H1 (cell line): Measurements from ENCODE around the gene CELSR1. TPM values are rescaled to one million over a fixed set of nuclear protein-coding genes. Genes with fewer than 3 reads are reported as not detected.

Experiments
- CTCF ChIA-PET: fragments of 300-600 bp; sonication (Branson Sonifier 250); formaldehyde crosslinking; loops from one replicate; lab custom pipeline; 2021; ENCODE audit not compliant: partially characterized antibody; lab: Charles Lee
- POLR2A ChIA-PET: fragments of 300-600 bp; sonication (Branson Sonifier 250); formaldehyde crosslinking; loops from one replicate; lab custom pipeline; 2021; ENCODE audit warnings: inconsistent platforms; ENCODE audit not compliant: partially characterized antibody; lab: Charles Lee
- DNase-seq, 2 experiments: peaks; one replicate each; pipeline versions ENCODE4 v3.0.0 to v3.0.0-alpha.2; 2010 to 2022; ENCODE audit warnings: low spot score in 2 of 2, low read depth in 1 of 2, mixed read lengths in 1 of 2
- FAIRE-seq: peaks from 2 replicates; lab custom pipeline; 2011; peaks lifted over from hg19 to GRCh38; lab: Jason Lieb, UNC
- H2AFZ ChIP-seq: 2 replicates; pipeline ENCODE4 v1.8.1; 2012; ENCODE audit warnings: low read length, inconsistent platforms
- H2AK5ac ChIP-seq: 2 replicates; pipeline ENCODE4 v1.6.1; 2013; ENCODE audit warnings: low read depth, low read length
- H2BK120ac ChIP-seq: replicated peaks from 2 replicates; pipeline ENCODE3; 2013; ENCODE audit warnings: low read depth, low read length, inconsistent platforms
- H2BK12ac ChIP-seq: 2 replicates; pipeline ENCODE4 v1.6.1; 2013; ENCODE audit warnings: low read depth, low read length
- H2BK15ac ChIP-seq: 2 replicates; pipeline ENCODE4 v1.6.1; 2013; ENCODE audit warnings: low read length
- H2BK20ac ChIP-seq: 2 replicates; pipeline ENCODE4 v1.6.1; 2013; ENCODE audit warnings: low read length
- H2BK5ac ChIP-seq: 2 replicates; pipeline ENCODE4 v1.6.1; 2013; ENCODE audit warnings: low read depth, low read length
- H3K14ac ChIP-seq: 2 replicates; pipeline ENCODE4 v1.6.1; 2013; ENCODE audit warnings: inconsistent platforms; ENCODE audit not compliant: insufficient read length
- H3K18ac ChIP-seq: 2 replicates; pipeline ENCODE4 v1.6.1; 2013; ENCODE audit warnings: low read length; ENCODE audit errors: extremely low read depth
- H3K23ac ChIP-seq: 2 replicates; pipeline ENCODE4 v1.6.1; 2013; ENCODE audit warnings: inconsistent platforms; ENCODE audit not compliant: insufficient read length
- H3K23me2 ChIP-seq: 2 replicates; pipeline ENCODE4 v1.6.1; 2013; ENCODE audit warnings: low read depth, low read length
- H3K27ac ChIP-seq: 2 replicates; pipeline ENCODE4 v1.6.1; 2011; ENCODE audit warnings: low read depth, low read length, inconsistent platforms
- H3K27me3 ChIP-seq, 4 experiments: replicated peaks in 1 of 4; 1 replicate in 1 of 4; 2 replicates in 3 of 4; pipeline versions ENCODE4 v1.6.1 to v1.8.1; 2011 to 2013; ENCODE audit warnings: low read length in 3 of 4, mild to moderate bottlenecking in 3 of 4, inconsistent platforms in 2 of 4, mixed read lengths in 2 of 4, moderate library complexity in 1 of 4; ENCODE audit not compliant: control insufficient read depth in 3 of 4, insufficient read depth in 3 of 4; ENCODE audit errors: extremely low read depth in 1 of 4
- H3K36me3 ChIP-seq, 4 experiments: 2 replicates each; pipeline versions ENCODE4 v1.6.1 to v1.8.1; 2011 to 2013; ENCODE audit warnings: mild to moderate bottlenecking in 4 of 4, low read length in 3 of 4, moderate library complexity in 2 of 4, control low read depth in 1 of 4, inconsistent platforms in 1 of 4; ENCODE audit not compliant: insufficient read depth in 4 of 4, control insufficient read depth in 2 of 4
- H3K4ac ChIP-seq: replicated peaks from 2 replicates; pipeline ENCODE3; 2013; ENCODE audit warnings: low read length, low read depth, mixed read lengths, inconsistent platforms; ENCODE audit not compliant: insufficient read length
- H3K4me1 ChIP-seq, 4 experiments: replicated peaks in 1 of 4; 1 replicate in 1 of 4; 2 replicates in 3 of 4; pipeline versions ENCODE4 v1.6.1 to v1.8.1; 2011 to 2013; ENCODE audit warnings: low read length in 3 of 4, inconsistent platforms in 2 of 4, mixed read lengths in 1 of 4; ENCODE audit not compliant: insufficient read depth in 4 of 4, control insufficient read depth in 3 of 4
- H3K4me2 ChIP-seq, 2 experiments: 2 replicates each; pipeline versions ENCODE4 v1.6.1 to v1.8.1; 2011 to 2013; ENCODE audit warnings: low read depth in 2 of 2, low read length in 2 of 2, control low read depth in 1 of 2, inconsistent platforms in 1 of 2, mild to moderate bottlenecking in 1 of 2; ENCODE audit not compliant: insufficient read depth in 1 of 2
- H3K4me3 ChIP-seq, 4 experiments: fragments of 200-600, 300-600 bp in 1 of 4; sonication (generic), shearing (Covaris generic), sonication (Bioruptor Twin) in 1 of 4; 2 replicates each; pipeline versions ENCODE4 v1.5.1 to v1.8.1; 2011 to 2016; ENCODE audit warnings: low read length in 4 of 4, low read depth in 3 of 4, control low read depth in 2 of 4, inconsistent platforms in 2 of 4, mild to moderate bottlenecking in 2 of 4, mixed read lengths in 1 of 4, moderate library complexity in 1 of 4; ENCODE audit not compliant: insufficient read depth in 2 of 4; ENCODE audit errors: extremely low read depth in 1 of 4
- H3K56ac ChIP-seq: replicated peaks from 2 replicates; pipeline ENCODE3; 2013; ENCODE audit warnings: low read depth, mild to moderate bottlenecking, mixed read lengths, low read length, inconsistent platforms; ENCODE audit not compliant: insufficient read length
- H3K79me1 ChIP-seq: 2 replicates; pipeline ENCODE4 v1.6.1; 2013; ENCODE audit warnings: low read depth, low read length, control low read depth
- H3K79me2 ChIP-seq, 2 experiments: 2 replicates each; pipeline versions ENCODE4 v1.6.1 to v1.8.1; 2012 to 2013; ENCODE audit warnings: low read length in 2 of 2, mild to moderate bottlenecking in 2 of 2, inconsistent platforms in 1 of 2; ENCODE audit not compliant: insufficient read depth in 2 of 2, control insufficient read depth in 1 of 2
- H3K9ac ChIP-seq, 4 experiments: replicated peaks in 1 of 4; 1 replicate in 1 of 4; 2 replicates in 3 of 4; pipeline versions ENCODE4 v1.6.1 to v1.8.1; 2011 to 2013; ENCODE audit warnings: low read depth in 3 of 4, low read length in 3 of 4, control low read depth in 2 of 4, mild to moderate bottlenecking in 2 of 4, moderate library complexity in 2 of 4, inconsistent platforms in 1 of 4; ENCODE audit errors: extremely low read depth in 1 of 4
- H3K9me3 ChIP-seq, 2 experiments: 2 replicates each; pipeline versions ENCODE4 v1.6.1 to v1.8.1; 2012 to 2013; ENCODE audit warnings: mild to moderate bottlenecking in 2 of 2, moderate library complexity in 2 of 2, control low read depth in 1 of 2, inconsistent platforms in 1 of 2, low read depth in 1 of 2, low read length in 1 of 2, mixed read lengths in 1 of 2; ENCODE audit not compliant: insufficient read depth in 2 of 2
- H4K20me1 ChIP-seq, 2 experiments: replicated peaks in 1 of 2; 2 replicates each; pipeline versions ENCODE3 to v1.8.1; 2011 to 2013; ENCODE audit warnings: inconsistent platforms in 2 of 2, low read length in 2 of 2, mild to moderate bottlenecking in 1 of 2; ENCODE audit not compliant: insufficient read depth in 2 of 2, control insufficient read depth in 1 of 2
- H4K5ac ChIP-seq: 2 replicates; pipeline ENCODE4 v1.6.1; 2013; ENCODE audit warnings: low read length, low read depth, mixed read lengths, inconsistent platforms; ENCODE audit not compliant: insufficient read length
- H4K8ac ChIP-seq: 2 replicates; pipeline ENCODE4 v1.8.0; 2013; ENCODE audit warnings: mild to moderate bottlenecking, moderate library complexity, low read length, inconsistent platforms; ENCODE audit not compliant: insufficient read depth; ENCODE audit errors: extremely low read depth
- H4K91ac ChIP-seq: replicated peaks from 2 replicates; pipeline ENCODE3; 2013; ENCODE audit warnings: low read length, mixed read lengths, inconsistent platforms; ENCODE audit not compliant: insufficient read length
- FOSL1 ChIP-seq: IDR thresholded peaks from 2 replicates; pipeline ENCODE4 v1.6.1; 2011; ENCODE audit warnings: mild to moderate bottlenecking, low read depth, low read length, moderate library complexity; ENCODE audit not compliant: insufficient read depth
- RNF2 ChIP-seq: fragments of 200-900, 300-1000 bp; sonication (generic); IDR thresholded peaks from 2 replicates; pipeline ENCODE4 v1.7.1; 2016; ENCODE audit warnings: borderline replicate concordance, low read depth, mild to moderate bottlenecking, antibody characterized with exemption, low read length; ENCODE audit not compliant: poor library complexity, severe bottlenecking; ENCODE audit errors: missing control alignments
- SP4 ChIP-seq: IDR thresholded peaks from 2 replicates; pipeline ENCODE4 v1.6.1; 2012; ENCODE audit warnings: low read length, inconsistent platforms
- WGBS, 2 experiments: shearing (Covaris generic) in 1 of 2; methylation state at CpG; one replicate each; pipeline versions ENCODE4 v1.1.6 to v1.1.7; 2013 to 2015; ENCODE audit warnings: low lambda C conversion rate in 2 of 2, mixed read lengths in 2 of 2, inconsistent platforms in 1 of 2, low coverage in 1 of 2, missing lambda C conversion rate in 1 of 2; ENCODE audit not compliant: insufficient replicate concordance in 2 of 2, insufficient coverage in 1 of 2, insufficient read length in 1 of 2; ENCODE audit errors: extremely low coverage in 1 of 2, missing lambda C conversion rate in 1 of 2; 5-methylcytosine and 5-hydroxymethylcytosine counted together
- polyA plus RNA-seq, 7 experiments: library from polyadenylated mRNA; depleted of rRNA in 3 of 7; stranded (reverse) in 5 of 7; unstranded in 2 of 7; fragments of >200 nt in 5 of 7; fragments of 200-250 nt in 2 of 7; gene quantifications; 1 replicate in 5 of 7; 2 replicates in 1 of 7; 4 replicates in 1 of 7; pipeline versions ENCODE4 v1.2.1 to v1.2.3, GENCODE V29; 2011 to 2013; ENCODE audit warnings: missing spikeins in 2 of 7, mixed read lengths in 2 of 7
- total RNA-seq: library from RNA; stranded (reverse); fragmentation: NEBNext Ultra II Directional; extraction: Animal tissue kit (Norgen Biotek cat#: 25700); gene quantifications from 2 replicates; pipeline ENCODE4 v1.2.1, GENCODE V29; 2021

The CELSR1 gene
- total and polyA plus RNA-seq, 2 of the 8 experiments (the other 6 are each of a cell fraction or from before 2014, with no cell fraction given): 9.0 to 12.4 TPM

- no peaks in the 10 kb centered on the region for H3K23me2 ChIP-seq
- peaks cover 0 to 22% (median 11%) of the 10 kb centered on the region in 4 experiments; a peak in 6 of 7 replicates for H3K4me1 ChIP-seq
- H3K9ac ChIP-seq: no peak overlapping the region; a peak in 1 of 7 replicates
- no peak for DNase-seq
- POLR2A ChIA-PET: no interaction called here
- H3K4ac ChIP-seq: no peak overlapping the region
- H4K20me1 ChIP-seq: peaks cover 2 to 10% of the 10 kb centered on the region in 2 experiments
- no peak overlapping the region for H4K8ac ChIP-seq
- H3K79me2 ChIP-seq: no peaks in the 10 kb centered on the region; a peak in 1 of 4 replicates
- no peak overlapping the region for H2BK12ac ChIP-seq
- no peak overlapping the region for H4K91ac ChIP-seq
- H3K9me3 ChIP-seq: no peaks in the 10 kb centered on the region
- WGBS, 2 experiments: 93% methylated on average over 25 of the region's 25 CpGs; no CpG with 5 or more reads in 1 of the 2 experiments
- H2BK120ac ChIP-seq: no peak overlapping the region
- no peaks in the 10 kb centered on the region for H3K27me3 ChIP-seq
- H3K36me3 ChIP-seq: no peaks in the 10 kb centered on the region
- H3K79me1 ChIP-seq: peaks cover 3% of the 10 kb centered on the region; the same call in 1 of the 2 replicates
- H4K5ac ChIP-seq: no peak overlapping the region
- no peak overlapping the region for H2BK20ac ChIP-seq
- CTCF ChIA-PET: interaction anchor here (1.1 kb wide), 1 partner anchor 23 kb away, joined by 3 read pairs; no protein-coding TSS in a partner anchor
- no peak overlapping the region for H2BK5ac ChIP-seq
- no peak overlapping the region for H3K27ac ChIP-seq
- no peak overlapping the region for H3K4me2 ChIP-seq
- no peak overlapping the region for H3K14ac ChIP-seq
- H3K18ac ChIP-seq: no peak overlapping the region
- H3K23ac ChIP-seq: no peak overlapping the region
- H3K56ac ChIP-seq: no peak overlapping the region
- H2AK5ac ChIP-seq: no peak overlapping the region
- no peak for FAIRE-seq
- no peak overlapping the region for H3K4me3 ChIP-seq
- H2BK15ac ChIP-seq: no peak overlapping the region
- H2AFZ ChIP-seq: no peak overlapping the region
- TF ChIP-seq FOSL1 (no peak), SP4 (no peak), RNF2 (no peak)
Observed at GRCh38 chr22:46518542-46519325, 18.7 kb downstream of the CELSR1 start.
